ENCODE data around the gene GATA5.

- TF ChIP-seq CTCF (IDR thresholded peaks at IDR 0.05) (no peak), POLR2A (IDR thresholded peaks at IDR 0.05) (no peak), POLR2AphosphoS5 (IDR thresholded peaks at IDR 0.05) (no peak)
Observed at GRCh38 chr20:62474604-62475026, 1.2 kb downstream of the GATA5 start.

Measured in stomach (tissue), 4 donors.